ENCODE data around the gene DSCAML1.
"Not testable (repeated sequence)": the region's sequence is repeated elsewhere in the genome, so short reads cannot be mapped to it uniquely, and the experiment has no call there.

DSCAML1 gene

DNA sequence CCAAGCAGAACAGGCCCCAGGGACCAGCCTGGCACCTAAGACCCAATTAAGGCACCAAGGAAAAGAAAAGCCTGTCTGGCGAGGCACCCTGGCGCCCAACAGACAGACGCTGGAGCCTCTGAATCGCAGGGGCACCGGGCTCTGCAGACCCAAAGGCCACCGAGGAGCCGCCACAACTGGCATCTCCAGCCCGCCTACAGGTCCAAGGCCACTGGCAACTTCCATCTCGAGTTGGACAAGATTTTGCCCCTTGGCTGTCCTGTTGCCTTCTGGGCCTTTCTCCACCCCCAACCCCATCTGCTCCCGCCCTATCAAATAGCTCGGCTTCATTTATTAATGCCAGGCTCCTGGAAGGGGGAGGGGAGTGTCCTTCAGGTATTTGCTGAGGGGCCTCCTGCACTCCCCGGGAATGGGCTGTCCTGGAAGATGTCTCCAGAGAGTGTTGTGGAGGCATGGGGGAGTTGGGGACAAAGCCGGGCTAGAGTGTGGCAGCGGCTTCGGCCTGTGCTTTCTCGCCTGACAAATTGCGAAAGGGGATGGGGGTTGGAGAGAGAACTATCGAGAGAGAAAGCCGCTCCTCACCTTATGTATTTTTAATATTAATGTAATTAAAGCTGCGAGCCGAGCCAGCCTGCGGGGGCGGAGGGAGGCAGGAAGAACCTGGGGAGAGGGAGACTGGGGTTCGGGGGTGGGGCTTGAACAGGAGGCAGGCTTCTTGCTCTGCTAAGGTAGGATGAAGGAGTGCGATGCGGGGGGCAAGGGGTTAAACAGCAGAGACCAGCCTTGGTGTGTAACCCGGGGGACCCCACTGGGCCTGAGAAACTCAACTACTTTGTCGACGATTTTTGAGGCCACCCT is 2.0 kb downstream of the DSCAML1 start:
- DNase-seq: no peak

DNA sequence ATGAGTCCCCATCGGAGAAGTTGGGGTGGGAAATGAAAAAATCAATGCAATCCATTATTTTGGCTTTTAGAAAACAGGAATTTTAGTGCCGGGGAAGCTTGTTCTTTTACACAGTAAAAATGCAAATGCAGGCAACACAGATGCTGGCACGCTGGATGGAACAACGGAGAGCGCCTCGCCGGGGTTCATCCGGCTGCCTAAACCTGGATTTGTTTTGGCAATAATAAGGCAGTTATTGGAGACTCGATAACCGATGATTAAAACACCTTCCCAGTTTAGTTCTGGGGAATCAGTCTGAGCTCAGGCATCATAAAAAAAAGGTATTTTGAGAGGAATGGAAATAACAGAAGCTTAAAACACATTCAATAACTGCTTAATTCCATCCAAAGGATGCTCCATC is 2.9 kb downstream of the DSCAML1 start:
- no peak for DNase-seq

DNA sequence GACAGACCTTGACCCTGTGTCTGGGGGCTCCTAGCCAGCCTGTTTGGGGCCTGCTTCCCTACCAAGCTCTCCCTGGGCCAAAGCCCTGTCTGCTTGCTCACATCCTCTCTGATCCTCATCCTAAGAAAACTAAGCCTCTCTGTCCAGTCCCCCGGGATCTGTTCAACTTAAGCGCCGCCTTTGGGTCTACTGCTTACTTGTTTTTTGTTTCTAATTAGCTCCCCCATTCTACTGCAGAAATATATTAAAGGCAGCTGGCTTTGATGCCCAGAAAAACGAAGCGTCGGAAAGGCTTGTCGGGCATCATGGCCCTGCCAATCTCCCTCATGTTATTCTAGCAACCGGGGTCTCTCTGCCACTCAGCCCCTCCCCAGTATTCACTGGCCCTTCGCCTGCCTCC is 3.4 kb downstream of the DSCAML1 start:
- no peak for DNase-seq

DNA sequence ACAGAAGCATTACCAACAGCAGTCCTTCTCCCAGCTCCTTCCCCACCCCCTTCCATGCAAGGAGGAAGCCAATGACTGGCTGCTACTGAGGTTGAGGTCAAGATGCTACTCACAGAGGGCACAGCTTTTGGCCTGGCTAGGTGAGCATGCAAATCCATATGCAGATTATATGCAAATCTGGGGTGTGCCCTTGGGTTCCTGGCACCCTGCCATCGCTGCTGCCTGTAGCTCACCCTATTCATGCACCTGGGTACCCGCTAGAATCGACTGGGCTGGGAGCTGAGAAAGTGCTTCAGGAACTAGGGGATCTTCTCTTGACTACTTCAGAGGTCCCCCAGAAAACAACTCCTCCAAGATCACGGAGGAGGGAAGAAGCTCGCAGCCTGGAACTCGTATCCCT is 4.0 kb downstream of the DSCAML1 start:
- no peak for DNase-seq

DNA sequence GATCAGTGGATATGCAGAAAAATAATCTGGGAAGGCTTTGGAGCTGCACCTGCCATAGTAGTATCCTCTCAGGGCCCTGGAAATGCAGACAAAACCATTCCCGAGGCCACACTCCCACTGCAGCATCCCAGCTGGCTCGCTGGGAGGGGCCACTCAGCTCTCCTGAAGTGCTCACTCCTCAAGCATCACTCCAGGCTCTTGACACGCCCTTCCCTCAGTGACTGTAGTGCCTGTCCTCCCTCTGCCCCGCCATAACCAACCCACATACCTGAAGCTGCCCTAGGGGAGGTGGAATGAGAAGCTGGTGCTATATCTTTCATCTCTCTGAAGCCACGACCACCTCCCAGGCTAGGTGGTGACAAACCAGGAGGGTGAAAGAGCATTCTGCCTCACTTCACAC is 4.8 kb downstream of the DSCAML1 start:
- DNase-seq: no peak

DNA sequence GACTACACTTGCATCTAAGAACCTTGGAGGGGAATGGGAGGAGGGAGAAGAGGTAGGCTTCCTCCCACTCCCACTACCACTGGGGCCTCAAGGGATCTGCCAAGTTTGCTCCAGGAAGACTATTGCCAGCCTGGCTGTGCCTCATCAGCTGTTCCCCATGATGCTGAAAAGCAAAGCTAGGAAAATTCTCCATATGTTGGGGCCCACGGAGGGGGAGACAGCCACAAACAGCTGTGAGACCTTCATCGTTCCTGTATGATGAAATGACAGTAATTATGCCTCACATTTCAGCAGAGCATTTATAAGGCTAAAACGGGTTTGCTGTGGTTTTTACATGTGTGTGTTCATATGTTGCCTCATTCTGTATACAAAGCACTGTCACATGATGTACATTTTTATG is 6.7 kb downstream of the DSCAML1 start:
- DNase-seq: no peak

DNA sequence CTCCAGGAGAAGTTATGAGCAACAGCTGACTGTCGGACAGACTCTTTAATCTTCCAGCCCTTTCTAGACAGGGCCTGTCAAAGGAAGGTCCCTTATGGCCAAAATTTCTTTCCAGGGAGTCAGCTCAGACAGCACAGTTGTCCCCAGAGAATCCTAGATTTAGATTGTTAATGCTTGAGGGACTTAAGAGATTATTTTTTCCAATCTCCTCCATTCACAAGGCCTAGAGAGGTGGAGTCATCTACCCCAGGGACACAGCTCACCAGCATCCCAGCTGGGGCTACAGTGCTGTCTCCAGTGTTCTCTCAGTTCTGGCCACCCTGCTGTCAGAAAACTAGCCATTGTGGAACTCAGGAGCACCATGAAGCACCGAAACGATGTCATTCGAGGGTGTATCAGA is 7.8 kb downstream of the DSCAML1 start:
- DNase-seq: no peak

DNA sequence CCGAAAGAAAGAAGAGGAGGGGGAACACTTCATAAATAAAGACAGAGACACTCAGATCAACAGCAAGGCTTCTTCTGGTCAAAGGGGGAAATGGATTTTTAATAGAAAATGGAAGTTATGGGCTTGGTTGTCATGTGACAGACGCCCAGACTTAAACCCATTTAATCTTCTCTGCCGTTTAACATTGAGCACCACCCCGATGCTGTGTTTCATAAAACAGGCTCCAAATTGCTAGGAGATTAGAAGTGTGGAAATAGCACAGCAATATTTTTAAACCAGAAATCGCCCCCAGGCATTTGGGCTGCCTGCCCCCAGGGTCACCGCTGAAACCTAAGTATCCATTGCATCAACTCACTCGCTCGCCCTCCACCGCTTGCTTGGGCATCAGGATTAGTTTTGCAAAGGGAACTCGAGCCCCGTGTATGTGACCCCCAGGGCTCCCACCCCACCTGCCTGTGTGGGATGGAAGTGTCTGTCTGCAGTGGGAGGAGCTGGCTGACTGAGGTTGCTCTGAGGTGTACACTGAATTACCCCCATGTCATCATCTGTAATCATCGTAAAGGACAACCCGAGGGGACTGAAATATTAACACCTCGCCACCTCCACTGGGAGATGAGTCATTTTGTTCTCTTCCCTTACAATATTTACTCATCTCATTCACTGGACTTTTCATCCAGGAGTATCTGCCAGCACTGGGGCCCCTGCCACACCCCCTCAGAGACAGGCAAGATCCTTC is 10.7 kb downstream of the DSCAML1 start:
- no peak for DNase-seq

DNA sequence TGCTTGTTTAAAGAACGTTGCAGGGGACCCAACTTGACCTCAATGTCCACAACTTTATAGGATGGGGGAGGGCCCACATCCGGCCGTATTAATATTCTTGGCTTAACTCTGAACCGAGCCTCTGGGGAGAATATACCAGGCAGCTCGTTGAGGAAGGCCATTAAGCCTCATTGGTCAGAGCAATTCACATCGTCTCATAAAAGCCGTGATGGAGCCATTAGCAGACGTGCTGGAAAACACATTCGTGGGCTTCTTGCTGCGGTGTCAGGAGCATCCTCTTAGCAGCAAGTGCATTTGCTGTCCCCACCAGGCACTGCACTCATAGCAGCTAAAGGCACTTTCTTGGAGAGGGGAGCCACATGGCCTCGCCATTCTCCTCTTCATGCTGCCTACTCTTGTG is 14.9 kb downstream of the DSCAML1 start:
- no peak for DNase-seq

DNA sequence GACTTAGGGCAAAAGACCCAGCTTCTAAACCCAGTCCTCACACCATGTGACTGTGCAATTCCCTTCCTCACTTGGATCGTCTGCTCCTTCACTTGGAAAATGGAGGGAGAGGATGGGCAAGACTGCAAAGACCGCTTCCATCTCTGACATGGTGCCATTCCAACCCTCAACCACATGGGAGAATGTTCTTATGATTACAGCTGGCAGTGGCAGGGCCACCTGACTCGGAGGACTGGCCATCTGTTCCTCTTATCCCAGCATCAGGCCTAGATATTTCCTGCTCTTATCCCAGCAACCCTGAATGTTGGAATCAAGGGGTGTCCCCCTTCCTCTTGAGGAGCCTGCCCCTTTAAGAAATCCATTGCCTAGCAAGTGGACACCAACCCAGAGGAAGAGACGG is 15.4 kb downstream of the DSCAML1 start:
- no peak for DNase-seq

DNA sequence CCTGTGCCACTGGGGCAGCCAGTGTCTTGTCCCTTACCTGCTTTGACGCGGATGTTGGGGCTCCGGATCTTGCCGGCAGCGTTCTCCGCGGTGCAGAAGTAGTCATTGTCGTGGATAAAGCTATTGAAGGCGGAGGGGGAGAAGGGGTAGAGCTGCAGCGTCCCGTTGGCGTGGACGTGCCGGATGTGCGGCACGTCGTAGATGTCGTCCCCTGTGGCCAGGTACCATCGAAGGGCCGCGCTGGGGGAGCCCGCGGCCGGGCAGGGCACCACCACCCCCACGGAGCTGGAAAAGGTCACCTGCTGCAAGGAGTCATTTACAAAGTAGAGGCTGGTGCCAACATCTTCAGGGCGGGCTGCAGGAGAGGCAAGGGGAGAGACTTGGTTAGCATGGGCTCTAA is 16.6 kb downstream of the DSCAML1 start:
- no peak for DNase-seq

DNA sequence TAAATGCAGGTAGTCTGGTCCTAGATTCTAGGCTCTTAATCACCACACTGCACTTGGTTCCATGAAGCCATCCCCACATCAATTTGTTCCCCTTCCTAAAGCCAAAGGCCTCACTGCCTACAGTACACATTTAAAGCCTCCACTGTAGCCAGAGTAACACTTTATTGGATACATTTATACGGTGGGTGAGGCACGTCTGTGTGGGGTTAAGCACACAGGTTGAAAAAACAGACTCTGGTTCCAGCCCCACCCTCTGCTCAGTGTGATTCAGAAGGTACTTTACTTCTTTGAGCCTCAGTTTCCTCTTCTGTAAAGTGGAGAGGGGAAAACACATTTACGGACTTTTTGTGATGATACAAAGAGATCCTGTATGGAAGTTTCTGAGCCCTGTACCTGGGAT is 22.5 kb downstream of the DSCAML1 start:
- DNase-seq: no peak

DNA sequence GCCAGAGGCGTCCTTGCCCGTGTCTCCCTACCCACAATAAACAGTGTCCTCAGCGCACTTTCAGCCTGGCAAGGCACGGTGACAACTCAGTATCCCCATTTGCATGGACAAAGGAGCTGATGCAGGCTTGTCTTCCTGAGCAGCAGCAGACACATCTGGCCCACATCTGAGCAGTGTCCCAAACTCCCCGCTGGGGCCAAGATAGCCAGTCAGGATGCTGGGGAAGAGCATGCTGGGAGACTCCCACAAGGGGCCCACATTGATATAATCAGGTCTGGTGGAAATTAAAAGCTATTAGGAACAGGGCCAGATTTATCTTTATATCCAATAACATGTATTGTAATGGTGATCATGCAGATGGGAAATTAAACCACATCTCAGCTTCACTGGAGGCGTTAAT is 24.7 kb downstream of the DSCAML1 start:
- DNase-seq: no peak

DNA sequence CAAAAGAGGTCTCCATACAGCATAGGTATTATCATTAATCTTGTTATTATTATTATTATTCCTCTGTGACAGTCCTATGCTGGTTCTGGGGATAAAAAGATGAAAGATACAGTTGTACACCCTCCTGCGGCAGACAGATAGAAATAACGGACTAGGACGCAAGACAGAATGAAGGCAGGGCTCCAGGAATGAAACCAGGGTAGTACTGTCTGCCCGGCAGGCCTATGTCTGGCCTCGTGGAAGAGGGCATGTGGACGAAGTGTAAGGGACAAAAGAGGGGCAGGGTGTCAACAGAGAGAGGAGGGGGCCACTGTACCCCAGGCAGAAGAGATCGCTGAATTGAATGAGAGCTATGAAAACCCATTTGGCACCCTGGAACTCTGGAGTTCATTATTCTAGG is 25.2 kb downstream of the DSCAML1 start:
- DNase-seq: no peak

DNA sequence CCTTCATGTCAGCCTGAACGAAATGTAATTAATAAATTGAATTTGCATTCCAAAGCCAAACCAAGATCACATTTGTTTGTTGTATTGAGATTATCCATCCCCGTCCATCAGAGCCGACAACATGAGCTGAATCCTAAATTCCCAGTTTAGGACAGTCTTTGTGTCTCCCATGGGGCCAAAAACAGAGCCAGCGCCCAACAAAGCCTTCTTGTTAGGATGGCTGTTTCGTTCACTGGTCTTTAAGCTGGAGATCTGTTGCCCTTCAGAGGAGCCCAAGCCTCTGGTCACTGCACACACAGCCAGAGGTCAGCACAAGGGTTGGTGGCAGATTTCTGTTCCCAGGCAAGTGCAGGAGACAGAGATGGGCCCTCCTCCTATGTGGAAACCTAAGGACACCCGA is 25.8 kb downstream of the DSCAML1 start:
- DNase-seq: no peak

DNA sequence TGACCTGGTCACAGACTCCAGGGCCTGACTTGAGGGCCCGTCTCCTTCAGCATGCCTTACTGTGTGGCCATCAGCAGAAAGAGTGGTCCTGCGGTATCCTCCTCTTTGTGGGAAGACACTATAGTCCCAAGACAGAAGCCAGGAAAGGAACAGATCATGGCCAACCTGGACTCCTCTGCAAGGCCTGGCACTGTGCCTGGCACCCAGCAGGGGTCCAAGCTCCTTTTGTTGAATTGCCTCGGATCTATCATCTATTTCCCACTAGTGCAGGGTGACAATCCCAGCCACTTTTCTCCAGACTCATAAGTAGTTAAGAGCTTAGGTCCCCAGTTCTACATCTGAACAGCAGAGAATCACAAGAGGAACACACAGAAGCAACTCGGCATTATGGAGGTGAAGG is 27.0 kb downstream of the DSCAML1 start:
- DNase-seq: no peak

DNA sequence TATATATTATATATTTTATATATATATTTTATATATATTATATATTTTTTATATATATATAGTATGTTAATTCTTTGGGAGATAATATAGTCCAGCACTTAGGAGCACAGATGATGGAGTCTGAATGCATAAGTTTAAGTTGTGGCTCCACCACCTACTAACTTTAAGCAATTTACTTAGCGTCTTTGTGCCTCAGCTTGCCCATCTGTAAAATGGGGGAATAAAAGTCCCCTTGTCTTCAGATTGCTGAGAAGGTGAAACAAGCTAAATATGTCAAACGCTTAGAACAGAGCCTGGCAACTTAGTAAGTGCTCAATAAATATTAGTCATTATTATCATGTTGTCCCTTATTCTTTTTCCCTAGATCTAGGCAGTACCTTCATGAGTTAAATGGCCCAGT is 27.5 kb downstream of the DSCAML1 start:
- DNase-seq: no peak

DNA sequence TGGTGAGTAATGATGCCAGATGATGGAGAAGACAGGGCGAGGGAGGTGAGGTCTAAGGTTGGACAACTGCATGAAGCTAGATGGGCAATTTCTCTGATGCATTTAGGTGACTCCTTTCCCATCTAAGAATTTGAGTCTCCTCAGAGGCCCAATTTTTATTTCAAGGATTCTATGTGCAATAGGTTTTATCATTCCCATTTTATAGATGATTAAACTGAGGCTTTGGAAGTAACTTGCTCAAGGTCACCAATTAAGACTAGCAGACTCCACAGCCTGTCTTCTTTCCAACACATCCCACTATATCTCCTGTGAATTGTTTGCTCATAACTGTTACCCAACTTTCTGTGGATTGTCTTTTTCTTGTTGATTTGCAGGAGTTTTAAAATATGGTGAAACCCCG is 28.5 kb downstream of the DSCAML1 start:
- no peak for DNase-seq

DNA sequence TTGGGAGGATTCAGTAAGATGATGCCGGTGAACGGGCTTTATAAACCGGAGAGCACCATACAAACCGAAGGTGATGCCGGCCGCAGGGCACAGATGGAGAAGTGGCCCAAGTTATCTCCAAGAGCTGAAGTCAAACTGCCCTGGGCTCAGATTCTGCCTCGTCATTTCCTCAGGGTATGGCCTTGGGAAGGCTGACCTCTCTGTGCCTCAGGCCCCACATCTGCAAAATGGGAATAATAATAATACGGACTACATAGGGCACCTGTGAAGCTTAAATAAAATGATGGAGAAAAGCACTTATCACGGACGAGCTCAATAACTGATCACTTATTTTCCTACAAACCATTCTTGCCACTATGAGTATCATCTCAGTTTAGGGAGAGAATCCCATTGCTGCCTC is 29.9 kb downstream of the DSCAML1 start:
- no peak for DNase-seq

DNA sequence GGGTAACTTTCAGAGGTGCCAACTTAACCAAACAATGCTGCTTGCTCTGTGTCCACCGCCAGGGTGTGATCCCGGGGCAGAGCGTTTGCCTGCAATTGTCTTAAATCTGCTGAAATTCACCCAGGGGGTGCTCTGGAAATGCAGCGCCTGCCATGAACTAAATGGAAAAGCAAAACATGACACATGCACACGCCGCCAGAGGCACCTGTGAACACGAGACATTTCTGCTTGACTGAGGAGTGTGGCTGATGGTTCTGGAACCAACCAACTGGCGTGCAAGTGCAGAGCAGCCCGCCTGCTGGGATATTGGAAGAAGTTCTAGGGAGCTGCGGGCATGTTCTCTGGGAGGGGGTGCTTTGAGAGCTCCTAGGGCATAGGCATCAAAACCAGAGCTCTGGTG is 30.4 kb downstream of the DSCAML1 start:
- no peak for DNase-seq

DNA sequence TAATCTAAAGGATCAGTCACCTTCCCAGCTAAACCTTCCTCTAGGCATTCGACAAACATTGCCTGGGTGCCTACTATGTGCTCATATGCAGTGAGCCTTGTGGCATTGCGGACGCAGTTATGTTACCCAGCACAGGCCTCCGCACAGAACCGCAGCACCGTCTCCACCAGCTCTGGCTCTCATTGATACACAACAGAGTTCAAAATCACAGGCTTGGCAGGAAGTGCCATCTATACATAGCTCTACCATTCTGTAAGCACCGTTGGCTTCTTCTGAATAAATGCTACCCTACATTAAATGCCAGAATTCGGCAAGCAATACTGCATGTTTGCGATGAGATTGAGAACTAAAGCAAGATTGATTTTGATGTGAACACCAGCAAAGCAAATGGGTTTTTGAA is 31.0 kb downstream of the DSCAML1 start:
- no peak for DNase-seq

DNA sequence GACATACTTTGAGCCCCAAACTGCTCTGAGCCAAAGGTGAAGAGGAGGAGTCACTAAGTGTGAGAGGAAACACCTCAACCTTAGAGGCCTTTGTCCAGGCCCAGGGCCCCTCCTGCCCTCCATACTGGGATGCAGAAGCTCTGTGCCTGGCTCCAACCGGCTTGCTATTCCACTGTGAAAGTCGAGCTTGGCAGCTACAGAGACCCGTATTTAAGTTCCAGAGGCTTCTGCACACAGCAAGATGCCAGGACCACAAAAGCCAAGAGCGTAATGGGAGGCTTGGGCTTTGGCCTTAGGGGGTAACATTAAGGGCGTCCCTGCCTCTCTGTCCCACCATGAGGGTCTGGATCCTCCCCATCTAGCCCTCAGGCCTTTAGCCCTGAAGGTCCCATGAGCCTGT is 31.9 kb downstream of the DSCAML1 start:
- no peak for DNase-seq

DNA sequence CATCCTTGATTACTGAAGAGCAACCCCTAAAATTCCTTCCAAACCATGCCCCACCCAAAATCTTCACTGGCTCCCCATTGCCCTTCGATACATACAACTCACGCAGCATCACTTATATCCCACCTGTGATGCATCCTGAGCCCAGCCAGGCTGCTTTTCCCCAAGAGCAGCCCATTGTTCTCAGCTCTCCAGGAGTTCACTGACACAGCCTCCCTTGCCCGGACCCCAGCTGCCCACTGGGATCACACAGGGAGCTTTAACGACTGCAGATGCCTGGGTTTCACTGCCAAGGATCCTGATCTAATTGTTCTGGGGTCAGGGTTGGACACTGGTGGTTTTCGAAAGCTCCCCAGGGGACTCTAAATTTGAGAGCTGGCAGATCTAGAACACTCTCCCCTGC is 33.6 kb downstream of the DSCAML1 start:
- not testable (repeated sequence) for DNase-seq

DNA sequence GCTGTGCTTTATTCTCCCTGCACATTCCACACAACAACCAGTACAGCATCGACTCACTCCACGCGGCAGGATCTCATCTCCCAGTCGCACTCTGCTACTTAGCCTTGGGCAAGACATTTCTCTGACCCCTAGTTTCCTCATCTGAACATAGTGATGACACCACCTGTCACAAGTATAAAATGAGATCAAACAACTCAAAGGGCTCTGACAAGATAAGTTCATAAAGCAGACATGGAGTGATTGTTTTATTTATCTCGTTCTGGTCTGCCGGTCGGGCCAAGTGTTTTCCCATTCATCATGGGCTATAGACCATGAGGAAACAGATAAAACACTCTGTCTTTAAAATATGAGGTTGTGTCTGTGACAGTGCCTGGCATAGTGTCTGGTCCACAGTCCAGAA is 35.0 kb downstream of the DSCAML1 start:
- DNase-seq: no peak

DNA sequence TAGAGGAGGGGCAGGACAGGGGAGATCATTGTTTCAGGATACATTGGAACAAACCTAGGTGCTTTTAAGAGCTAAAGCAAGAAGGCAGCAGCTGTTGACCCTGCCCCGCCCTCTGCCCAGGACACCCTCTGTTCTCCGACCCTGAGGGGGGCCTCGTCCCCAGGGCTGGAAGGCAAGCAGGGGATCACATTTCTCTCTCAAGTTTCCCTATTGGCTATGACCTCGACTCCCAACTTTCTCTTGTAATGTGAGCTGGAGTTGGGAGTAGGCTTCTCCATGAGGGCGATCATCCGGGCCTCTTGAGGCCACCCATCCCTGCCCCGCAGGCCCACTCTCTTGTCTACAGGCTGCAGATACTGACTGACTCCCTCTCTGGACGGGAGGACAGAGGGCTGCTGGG is 37.7 kb downstream of the DSCAML1 start:
- DNase-seq: no peak

All from activated T-cell treated with anti-CD3 and anti-CD28 coated beads, Interleukin-2, amount 50 U/mL, for 48 hours (primary cell).